Activated T-cell treated with anti-CD3 and anti-CD28 coated beads, Interleukin-2, amount 50 U/mL, for 72 hours (primary cell): ENCODE data around the gene TTBK1. TPM values are rescaled to one million over a fixed set of nuclear protein-coding genes. Genes with fewer than 3 reads are reported as not detected.
"Not testable (repeated sequence)": the region's sequence is repeated elsewhere in the genome, so short reads cannot be mapped to it uniquely, and the experiment has no call there.

Source experiments
- ATAC-seq, 2 donors: fragments of 150-1000 bp; cut with Tn5 transposase; replicated peaks in 1 of 2; 2 replicates each; pipeline ENCODE4 v1.10.0; 2021; ENCODE audit warnings: moderate library complexity in 2 of 2, mild to moderate bottlenecking in 1 of 2
- DNase-seq, 2 donors: peaks; one replicate each; pipeline ENCODE4 v3.0.0; 2021 to 2022; ENCODE audit warnings: mixed read lengths in 1 of 2
- H3K27ac Mint-ChIP-seq: one replicate; pipeline ENCODE4 v1.8.0; 2022; ENCODE audit warnings: mild to moderate bottlenecking, moderate library complexity, mixed read lengths
- H3K27me3 Mint-ChIP-seq: one replicate; pipeline ENCODE4 v1.8.0; 2022; ENCODE audit warnings: low read depth, mixed read lengths
- H3K36me3 Mint-ChIP-seq, 2 donors: one replicate each; pipeline ENCODE4 v1.8.0; 2022; ENCODE audit warnings: mixed read lengths in 2 of 2, mild to moderate bottlenecking in 1 of 2; ENCODE audit not compliant: insufficient read depth in 2 of 2
- H3K4me1 Mint-ChIP-seq: one replicate; pipeline ENCODE4 v1.8.0; 2022; ENCODE audit warnings: low read depth, mixed read lengths
- H3K4me3 Mint-ChIP-seq, 2 donors: one replicate each; pipeline ENCODE4 v1.8.0; 2022; ENCODE audit warnings: mild to moderate bottlenecking in 2 of 2, mixed read lengths in 2 of 2, moderate library complexity in 2 of 2
- H3K9me3 Mint-ChIP-seq, 2 donors: one replicate each; pipeline ENCODE4 v1.8.0; 2022; ENCODE audit warnings: mixed read lengths in 2 of 2
- total RNA-seq, 2 donors: library from RNA; stranded (reverse); gene quantifications; one replicate each; pipeline ENCODE4 v1.2.3, GENCODE V29; 2022

TTBK1 gene
- total RNA-seq, 2 donors from 2014 or later, result 1.1 to 1.2 TPM

DNA sequence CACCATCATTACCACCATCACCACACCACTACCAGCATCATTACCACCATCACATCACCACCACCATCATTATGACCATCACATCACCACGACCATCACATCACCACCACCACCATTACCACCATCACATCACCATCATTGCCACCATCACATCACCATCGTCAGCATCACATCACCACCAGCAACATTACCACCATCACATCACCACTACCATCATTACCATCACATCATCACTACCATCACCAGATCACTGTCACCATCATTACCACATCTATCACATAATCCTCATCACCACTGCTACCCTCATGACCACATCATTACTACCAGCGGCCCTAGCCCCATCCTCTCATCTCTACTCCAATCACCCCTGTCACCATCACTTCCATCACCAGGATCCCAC, 51.3 kb downstream of the TTBK1 start:
- Mint-ChIP-seq H3K27ac (no peak overlapping the region), H3K4me3 (no peak overlapping the region), H3K27me3 (peaks cover 6% of the 10 kb centered on the region), H3K4me1 (no peaks in the 10 kb centered on the region), H3K9me3 (no peaks in the 10 kb centered on the region), H3K36me3 (no peaks in the 10 kb centered on the region)
- ATAC-seq (no peak), DNase-seq (no peak)

DNA sequence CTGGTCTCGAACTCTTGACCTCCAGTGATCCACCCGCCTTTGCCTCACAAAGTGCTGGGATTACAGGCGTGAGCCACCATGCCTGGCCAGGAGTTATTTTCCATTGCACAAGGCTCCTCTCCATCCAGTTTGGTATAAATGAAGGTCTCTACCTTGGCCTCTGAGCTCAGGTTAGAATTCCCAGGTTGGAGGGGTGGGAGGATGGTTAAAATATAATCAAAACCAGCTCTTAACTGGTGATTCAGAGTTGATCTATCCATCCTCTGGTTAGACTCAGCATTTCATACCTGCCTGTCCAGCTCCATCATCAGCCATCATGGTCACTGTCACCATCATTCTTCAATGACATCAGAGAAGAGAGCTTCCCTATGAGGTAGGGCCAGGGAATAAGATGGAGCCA, 52.2 kb downstream of the TTBK1 start:
- H3K27me3 Mint-ChIP-seq, result peaks cover 6% of the 10 kb centered on the region
- no peak overlapping the region for H3K4me3 Mint-ChIP-seq
- DNase-seq (no peak), ATAC-seq (no peak)
- H3K9me3 Mint-ChIP-seq, result no peaks in the 10 kb centered on the region
- H3K36me3 Mint-ChIP-seq, result no peaks in the 10 kb centered on the region
- no peak overlapping the region for H3K27ac Mint-ChIP-seq
- H3K4me1 Mint-ChIP-seq, result no peaks in the 10 kb centered on the region

DNA sequence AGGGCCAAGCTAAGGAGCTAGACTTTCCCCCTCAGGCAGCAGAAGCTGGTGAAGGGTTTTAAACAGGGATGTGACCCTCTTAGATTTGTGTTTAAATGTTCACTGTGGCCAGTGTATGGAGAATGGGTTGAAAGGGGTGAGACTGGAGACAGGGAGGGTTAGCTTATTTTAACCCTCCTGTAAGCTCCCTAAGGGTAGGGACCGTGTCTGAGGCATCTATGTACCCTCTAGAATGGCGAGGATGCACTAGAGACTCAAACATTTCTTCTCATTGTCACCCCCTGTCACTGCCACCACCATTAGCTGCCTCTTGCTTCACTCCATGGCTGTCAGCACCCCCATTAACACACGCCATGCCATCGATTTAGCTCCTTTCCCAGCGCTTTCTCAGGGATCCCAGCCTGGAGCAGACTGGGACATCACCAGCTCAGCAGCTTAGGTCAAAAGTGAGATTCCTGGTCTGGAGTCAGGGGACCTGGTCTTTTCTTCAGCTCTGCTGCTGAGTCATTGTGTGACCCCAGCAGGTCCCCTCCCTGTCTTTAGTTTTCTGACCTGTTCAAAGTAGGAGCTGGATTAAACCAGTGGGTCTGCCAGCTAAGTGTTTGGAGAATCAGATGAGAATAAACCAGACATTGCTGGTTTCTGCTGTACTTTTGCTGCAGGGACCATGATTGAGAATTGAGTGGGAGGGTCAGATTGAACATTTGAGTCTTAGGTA, 53.7 kb downstream of the TTBK1 start:
- no peaks in the 10 kb centered on the region for H3K4me1 Mint-ChIP-seq
- H3K27me3 Mint-ChIP-seq, result peaks cover 6% of the 10 kb centered on the region
- no peaks in the 10 kb centered on the region for H3K9me3 Mint-ChIP-seq
- DNase-seq, result no peak
- no peak overlapping the region for H3K27ac Mint-ChIP-seq
- no peak overlapping the region for H3K4me3 Mint-ChIP-seq
- no peak for ATAC-seq
- no peaks in the 10 kb centered on the region for H3K36me3 Mint-ChIP-seq

DNA sequence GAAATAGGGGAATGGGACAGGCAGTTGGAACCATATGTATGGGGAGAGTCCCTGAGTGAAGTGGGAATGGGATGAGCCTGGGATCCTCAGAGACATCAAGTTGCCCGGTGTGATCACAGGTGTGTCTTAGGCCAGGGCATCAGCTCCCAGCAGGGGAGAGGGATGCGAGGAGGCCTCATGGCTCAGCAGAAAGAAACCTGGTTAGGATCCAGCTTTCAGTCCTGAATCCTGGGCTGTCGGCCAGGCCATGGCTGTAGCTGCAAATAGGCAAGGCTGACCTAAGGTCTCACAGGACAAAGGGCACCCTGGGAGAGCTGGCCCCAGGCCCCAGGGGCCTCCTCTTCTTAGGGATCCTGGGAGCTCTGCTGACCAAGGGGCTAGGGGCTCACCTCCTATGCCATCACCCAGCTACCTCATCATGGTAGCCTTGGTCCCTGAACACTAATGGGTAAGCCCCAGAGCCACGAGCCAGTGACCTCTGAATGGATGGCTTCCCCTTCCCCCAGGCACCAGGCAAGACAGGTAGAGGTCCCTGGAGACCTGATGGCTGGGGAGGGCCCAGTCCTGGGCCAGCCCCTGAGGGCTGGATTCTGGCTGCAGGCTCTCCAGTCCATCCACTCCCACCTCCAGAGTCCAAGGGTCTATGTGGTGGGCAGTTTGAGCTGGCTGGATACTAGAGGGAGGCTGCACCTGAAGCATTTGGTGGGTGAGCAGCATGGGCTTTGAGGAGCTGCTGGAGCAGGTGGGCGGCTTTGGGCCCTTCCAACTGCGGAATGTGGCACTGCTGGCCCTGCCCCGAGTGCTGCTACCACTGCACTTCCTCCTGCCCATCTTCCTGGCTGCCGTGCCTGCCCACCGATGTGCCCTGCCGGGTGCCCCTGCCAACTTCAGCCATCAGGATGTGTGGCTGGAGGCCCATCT, 54.6 kb downstream of the TTBK1 start, which contains the start of gene SLC22A7:
SLC22A7 (plus strand) TSS at position 617 of the 921 bp plus-strand sequence; CDS start at position 716, 99 bp downstream.
- Mint-ChIP-seq H3K27ac (no peak within 1 kb of the TSS), H3K9me3 (no peaks in the 10 kb centered on the region), H3K36me3 (no peaks in the 10 kb centered on the region), H3K4me3 (no peak within 1 kb of the TSS), H3K4me1 (no peaks in the 10 kb centered on the region), H3K27me3 (peaks cover 6% of the 10 kb centered on the region)
- no peak for DNase-seq
- ATAC-seq, result no peak

DNA sequence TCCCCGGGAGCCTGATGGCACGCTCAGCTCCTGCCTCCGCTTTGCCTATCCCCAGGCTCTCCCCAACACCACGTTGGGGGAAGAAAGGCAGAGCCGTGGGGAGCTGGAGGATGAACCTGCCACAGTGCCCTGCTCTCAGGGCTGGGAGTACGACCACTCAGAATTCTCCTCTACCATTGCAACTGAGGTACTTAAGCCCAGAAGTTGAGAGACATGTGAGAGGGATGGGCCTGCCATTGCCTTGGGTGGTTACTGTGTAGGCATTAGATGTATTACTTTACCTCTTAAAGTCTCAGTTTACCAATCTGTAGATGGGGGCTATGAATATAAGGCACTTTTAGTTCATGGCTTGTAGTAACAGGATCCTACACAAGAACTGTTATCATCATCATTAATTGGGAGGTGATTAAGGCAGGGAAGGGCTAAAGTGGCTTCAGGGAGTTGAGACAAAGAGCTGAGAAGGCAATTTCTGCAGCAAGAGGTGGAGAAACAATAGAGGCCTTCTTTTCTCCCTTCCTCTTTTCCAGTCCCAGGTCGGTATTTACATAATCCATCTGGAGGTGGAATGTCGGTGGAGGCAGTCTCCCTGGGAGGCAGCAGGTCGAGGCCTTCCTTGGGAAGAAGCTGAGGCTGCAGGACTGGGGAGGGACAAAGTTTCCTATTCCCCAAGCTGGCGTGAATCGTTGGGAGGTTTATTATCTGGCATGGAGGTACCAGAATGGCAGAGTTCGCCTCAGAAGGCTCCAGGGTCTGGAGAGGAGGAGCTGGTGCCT, 55.5 kb downstream of the TTBK1 start:
- no peaks in the 10 kb centered on the region for H3K9me3 Mint-ChIP-seq
- H3K27ac Mint-ChIP-seq, result no peak overlapping the region
- H3K36me3 Mint-ChIP-seq, result no peaks in the 10 kb centered on the region
- H3K4me3 Mint-ChIP-seq, result no peak overlapping the region
- no peaks in the 10 kb centered on the region for H3K4me1 Mint-ChIP-seq
- ATAC-seq, result no peak
- no peak for DNase-seq
- H3K27me3 Mint-ChIP-seq, result peaks cover 6% of the 10 kb centered on the region

DNA sequence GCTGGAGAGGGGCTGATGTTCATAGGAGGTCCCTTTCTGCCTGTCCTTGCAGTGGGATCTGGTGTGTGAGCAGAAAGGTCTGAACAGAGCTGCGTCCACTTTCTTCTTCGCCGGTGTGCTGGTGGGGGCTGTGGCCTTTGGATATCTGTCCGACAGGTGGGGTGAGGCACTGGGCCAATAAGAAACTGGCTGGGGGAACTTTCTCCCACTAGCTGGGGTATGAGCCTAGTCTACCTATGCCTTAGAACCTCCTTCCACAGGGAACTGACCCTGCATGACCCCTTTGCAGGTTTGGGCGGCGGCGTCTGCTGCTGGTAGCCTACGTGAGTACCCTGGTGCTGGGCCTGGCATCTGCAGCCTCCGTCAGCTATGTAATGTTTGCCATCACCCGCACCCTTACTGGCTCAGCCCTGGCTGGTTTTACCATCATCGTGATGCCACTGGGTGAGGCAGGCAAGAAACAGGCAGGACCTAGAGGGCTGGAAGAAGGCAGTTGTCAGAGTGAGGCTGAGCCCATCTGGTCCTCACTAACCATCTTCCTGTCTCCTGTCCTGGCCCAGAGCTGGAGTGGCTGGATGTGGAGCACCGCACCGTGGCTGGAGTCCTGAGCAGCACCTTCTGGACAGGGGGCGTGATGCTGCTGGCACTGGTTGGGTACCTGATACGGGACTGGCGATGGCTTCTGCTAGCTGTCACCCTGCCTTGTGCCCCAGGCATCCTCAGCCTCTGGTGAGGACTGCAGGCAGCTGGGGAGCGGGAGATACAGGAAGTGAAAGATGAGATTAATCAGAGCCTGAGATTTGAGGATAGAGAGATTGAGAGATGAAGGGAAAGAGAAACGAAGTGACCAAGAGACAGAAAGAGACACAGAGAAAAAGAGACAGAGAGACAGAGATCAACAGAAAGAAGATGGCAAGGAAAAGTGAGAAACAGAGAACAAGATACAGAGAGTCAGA, 56.3 kb downstream of the TTBK1 start:
- Mint-ChIP-seq H3K4me1 (no peaks in the 10 kb centered on the region), H3K27me3 (peaks cover 6% of the 10 kb centered on the region), H3K4me3 (no peak overlapping the region), H3K9me3 (no peaks in the 10 kb centered on the region), H3K27ac (no peak overlapping the region), H3K36me3 (no peaks in the 10 kb centered on the region)
- ATAC-seq, result no peak
- DNase-seq, result no peak

DNA sequence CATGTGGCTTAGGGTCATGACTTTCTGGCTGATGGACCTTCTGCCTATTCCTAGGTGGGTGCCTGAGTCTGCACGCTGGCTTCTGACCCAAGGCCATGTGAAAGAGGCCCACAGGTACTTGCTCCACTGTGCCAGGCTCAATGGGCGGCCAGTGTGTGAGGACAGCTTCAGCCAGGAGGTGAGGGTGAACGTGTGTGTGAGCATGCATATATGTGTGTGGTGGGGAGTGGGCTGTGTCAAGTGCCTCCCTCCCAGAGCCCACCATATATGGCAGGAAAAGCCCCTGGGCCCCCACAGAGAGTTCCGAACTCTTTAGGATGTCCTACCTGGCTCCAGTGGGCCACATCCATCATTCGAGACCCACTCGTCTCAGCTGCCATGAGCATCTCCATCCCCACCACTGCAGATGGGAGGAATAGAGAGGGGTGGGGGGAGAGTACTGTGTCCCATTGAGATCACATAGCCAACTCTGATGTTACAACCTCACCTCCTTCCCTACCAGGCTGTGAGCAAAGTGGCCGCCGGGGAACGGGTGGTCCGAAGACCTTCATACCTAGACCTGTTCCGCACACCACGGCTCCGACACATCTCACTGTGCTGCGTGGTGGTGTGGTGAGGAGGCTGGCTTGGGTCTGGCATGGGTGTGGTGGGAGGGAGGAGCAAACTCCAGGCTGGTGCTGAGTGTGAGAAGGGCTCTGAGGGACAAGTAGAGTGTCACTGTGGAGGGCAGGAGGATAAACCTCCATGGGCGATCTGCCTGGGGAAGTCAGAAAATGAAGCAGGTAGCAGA, 58.0 kb downstream of the TTBK1 start:
- Mint-ChIP-seq H3K27me3 (peaks cover 6% of the 10 kb centered on the region), H3K4me1 (no peaks in the 10 kb centered on the region), H3K4me3 (no peak overlapping the region), H3K36me3 (no peaks in the 10 kb centered on the region), H3K27ac (no peak overlapping the region), H3K9me3 (no peaks in the 10 kb centered on the region)
- ATAC-seq, result no peak
- DNase-seq, result no peak

DNA sequence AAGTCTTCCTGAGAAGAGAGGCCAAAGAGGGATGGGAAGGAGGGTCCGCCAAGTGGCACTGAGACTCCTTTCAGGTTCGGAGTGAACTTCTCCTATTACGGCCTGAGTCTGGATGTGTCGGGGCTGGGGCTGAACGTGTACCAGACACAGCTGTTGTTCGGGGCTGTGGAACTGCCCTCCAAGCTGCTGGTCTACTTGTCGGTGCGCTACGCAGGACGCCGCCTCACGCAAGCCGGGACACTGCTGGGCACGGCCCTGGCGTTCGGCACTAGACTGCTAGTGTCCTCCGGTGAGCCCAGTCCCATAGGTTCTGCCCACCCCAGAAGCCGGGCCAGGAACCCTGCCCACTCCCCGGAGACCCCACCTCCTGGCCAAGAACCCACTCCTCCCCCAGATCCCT, 58.8 kb downstream of the TTBK1 start:
- Mint-ChIP-seq H3K27ac (no peak overlapping the region), H3K9me3 (no peaks in the 10 kb centered on the region), H3K36me3 (no peaks in the 10 kb centered on the region), H3K27me3 (peaks cover 6% of the 10 kb centered on the region), H3K4me3 (no peak overlapping the region), H3K4me1 (no peaks in the 10 kb centered on the region)
- DNase-seq (no peak), ATAC-seq (no peak)

DNA sequence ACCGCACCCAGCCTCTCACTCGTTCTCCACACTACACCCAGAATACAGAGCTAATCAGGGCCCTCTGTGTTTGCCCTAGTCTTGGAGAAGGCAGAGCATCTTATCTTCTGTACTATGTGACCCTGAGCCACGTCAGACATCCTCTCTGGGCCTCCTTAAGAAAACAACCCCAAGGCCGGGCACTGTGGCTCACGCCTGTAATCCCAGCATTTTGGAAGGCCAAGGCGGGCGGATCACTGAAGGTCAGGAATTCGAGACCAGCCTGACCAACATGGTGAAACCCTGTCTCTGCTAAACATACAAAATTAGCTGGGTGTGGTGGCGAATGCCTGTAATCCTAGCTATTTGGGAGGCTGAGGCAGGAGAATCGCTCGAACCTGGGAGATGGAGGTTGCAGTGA, 59.7 kb downstream of the TTBK1 start:
- not testable (repeated sequence) for H3K4me3 Mint-ChIP-seq, DNase-seq, H3K9me3 Mint-ChIP-seq, H3K27ac Mint-ChIP-seq, ATAC-seq, H3K27me3 Mint-ChIP-seq, H3K36me3 Mint-ChIP-seq, H3K4me1 Mint-ChIP-seq

DNA sequence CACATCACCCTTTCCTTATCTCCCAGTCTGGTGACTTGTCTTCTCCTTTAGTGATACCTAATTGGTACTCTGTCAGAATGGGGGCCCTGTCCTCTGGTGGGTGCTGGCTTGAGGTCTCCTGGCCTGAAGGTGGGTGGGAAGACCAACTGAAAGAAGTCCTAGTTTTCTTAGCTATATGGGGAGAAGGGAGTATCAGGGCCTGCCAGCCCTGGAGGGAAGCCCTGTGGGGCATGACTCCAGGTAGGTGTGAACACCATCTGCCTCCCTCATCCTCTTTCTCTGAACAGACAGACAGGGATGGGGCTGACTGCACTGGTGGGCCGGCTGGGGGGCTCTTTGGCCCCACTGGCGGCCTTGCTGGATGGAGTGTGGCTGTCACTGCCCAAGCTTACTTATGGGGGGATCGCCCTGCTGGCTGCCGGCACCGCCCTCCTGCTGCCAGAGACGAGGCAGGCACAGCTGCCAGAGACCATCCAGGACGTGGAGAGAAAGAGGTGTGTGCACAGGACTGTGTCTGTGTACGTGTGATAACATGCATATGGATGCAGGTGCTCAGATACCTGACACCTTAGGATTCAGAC, 60.6 kb downstream of the TTBK1 start:
- Mint-ChIP-seq H3K9me3 (no peaks in the 10 kb centered on the region), H3K4me3 (no peak overlapping the region), H3K27me3 (peaks cover 2% of the 10 kb centered on the region), H3K4me1 (peaks cover 7% of the 10 kb centered on the region), H3K27ac (no peak overlapping the region), H3K36me3 (no peaks in the 10 kb centered on the region)
- DNase-seq, result no peak
- ATAC-seq, result no peak

DNA sequence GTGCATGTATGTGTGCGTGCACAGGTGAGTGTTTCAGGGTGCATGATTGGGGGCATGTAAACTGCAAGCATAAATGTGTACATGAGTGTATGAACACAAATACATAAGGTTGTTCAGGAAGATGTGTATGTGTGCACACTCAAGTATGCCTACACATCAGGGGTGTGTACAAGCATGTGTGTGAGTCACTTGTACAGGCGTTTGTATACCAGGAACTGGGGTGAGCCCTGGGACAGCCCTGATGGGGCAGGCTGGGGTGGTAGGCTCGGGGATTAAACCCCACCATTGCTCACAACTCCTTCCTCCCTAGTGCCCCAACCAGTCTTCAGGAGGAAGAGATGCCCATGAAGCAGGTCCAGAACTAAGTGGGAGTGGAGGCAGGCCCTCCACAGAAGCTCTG, 61.1 kb downstream of the TTBK1 start:
- no peaks in the 10 kb centered on the region for H3K9me3 Mint-ChIP-seq
- peaks cover 12% of the 10 kb centered on the region for H3K4me1 Mint-ChIP-seq
- H3K36me3 Mint-ChIP-seq, result no peaks in the 10 kb centered on the region
- DNase-seq (no peak), ATAC-seq (no peak)
- no peak overlapping the region for H3K27ac Mint-ChIP-seq
- H3K27me3 Mint-ChIP-seq, result no peaks in the 10 kb centered on the region
- no peak overlapping the region for H3K4me3 Mint-ChIP-seq
